HG02610 (cell line): ENCODE results near the gene HSF4.
"Not testable (repeated sequence)": the region's sequence is repeated elsewhere in the genome, so short reads cannot be mapped to it uniquely, and the experiment has no call there.

Source experiments
- ATAC-seq: cut with Tn5 transposase; IDR thresholded peaks from one replicate; pipeline ENCODE4 v1.9.1; 2021; ENCODE audit warnings: mild to moderate bottlenecking, moderate library complexity; ENCODE audit not compliant: unreplicated experiment

The HSF4 gene, protein sequence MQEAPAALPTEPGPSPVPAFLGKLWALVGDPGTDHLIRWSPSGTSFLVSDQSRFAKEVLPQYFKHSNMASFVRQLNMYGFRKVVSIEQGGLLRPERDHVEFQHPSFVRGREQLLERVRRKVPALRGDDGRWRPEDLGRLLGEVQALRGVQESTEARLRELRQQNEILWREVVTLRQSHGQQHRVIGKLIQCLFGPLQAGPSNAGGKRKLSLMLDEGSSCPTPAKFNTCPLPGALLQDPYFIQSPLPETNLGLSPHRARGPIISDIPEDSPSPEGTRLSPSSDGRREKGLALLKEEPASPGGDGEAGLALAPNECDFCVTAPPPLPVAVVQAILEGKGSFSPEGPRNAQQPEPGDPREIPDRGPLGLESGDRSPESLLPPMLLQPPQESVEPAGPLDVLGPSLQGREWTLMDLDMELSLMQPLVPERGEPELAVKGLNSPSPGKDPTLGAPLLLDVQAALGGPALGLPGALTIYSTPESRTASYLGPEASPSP

DNA sequence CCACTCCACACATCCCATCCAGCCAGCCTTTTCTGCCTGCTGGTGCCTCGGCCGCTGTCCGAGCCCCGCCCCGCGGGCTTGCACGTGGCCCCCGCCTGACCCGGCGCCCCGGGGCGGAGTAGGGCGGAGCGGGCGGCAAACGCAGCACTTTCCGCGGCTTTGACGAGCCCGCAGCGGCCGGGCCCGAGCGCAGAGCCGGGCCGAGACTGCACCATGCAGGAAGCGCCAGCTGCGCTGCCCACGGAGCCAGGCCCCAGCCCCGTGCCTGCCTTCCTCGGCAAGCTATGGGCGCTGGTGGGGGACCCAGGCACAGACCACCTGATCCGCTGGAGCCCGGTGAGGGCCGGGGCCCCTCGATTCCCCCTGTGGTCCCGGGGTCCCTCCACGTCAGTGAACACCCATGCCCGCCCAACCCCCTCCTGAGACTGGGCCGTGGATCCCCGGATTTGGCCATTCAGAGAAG lies at the start of gene HSF4:
TSS of gene HSF4 (plus strand) at position 147 of the 463 bp plus-strand sequence. CDS start at position 214, 67 bp downstream.
- ATAC-seq, result no peak

DNA sequence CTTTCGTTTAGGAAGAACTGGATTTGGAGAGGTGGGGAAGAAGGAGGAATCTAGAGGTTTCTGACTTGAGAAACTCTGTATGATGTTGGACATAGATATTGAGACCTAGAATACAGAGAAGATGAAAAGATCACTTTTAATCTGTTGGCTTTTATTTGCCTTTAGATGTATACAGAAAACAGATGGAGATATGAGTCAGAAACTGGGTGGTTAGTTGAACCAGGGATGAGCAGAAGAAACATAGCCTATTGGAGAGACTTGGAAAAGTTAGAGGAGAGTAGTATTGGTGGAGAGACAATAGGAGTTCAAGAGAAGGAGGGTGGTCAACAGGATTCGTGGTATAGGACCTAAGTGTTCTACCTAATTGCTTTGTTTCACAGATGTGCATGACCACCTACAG lies 49.8 kb upstream of the HSF4 start:
- ATAC-seq, result no peak

DNA sequence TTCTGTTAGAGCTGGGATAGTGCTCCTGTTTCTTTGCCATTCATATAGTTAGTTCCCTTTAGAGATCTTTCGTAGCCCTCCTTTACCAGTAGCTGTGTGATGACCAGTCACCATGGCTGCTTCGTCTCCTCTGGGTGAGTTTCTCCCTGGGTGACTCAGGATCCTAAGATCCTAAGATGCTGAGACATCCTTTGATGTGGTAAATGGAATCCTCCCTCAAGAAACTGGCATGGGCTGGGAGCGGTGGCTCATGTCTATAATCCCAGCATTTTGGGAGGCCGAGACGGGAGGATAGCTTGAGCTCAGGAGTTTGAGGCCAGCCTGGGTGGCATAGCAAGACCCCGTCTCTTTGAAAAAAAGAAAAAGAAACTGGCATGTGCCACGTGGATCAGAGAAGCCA lies 48.9 kb upstream of the HSF4 start:
- no peak for ATAC-seq

DNA sequence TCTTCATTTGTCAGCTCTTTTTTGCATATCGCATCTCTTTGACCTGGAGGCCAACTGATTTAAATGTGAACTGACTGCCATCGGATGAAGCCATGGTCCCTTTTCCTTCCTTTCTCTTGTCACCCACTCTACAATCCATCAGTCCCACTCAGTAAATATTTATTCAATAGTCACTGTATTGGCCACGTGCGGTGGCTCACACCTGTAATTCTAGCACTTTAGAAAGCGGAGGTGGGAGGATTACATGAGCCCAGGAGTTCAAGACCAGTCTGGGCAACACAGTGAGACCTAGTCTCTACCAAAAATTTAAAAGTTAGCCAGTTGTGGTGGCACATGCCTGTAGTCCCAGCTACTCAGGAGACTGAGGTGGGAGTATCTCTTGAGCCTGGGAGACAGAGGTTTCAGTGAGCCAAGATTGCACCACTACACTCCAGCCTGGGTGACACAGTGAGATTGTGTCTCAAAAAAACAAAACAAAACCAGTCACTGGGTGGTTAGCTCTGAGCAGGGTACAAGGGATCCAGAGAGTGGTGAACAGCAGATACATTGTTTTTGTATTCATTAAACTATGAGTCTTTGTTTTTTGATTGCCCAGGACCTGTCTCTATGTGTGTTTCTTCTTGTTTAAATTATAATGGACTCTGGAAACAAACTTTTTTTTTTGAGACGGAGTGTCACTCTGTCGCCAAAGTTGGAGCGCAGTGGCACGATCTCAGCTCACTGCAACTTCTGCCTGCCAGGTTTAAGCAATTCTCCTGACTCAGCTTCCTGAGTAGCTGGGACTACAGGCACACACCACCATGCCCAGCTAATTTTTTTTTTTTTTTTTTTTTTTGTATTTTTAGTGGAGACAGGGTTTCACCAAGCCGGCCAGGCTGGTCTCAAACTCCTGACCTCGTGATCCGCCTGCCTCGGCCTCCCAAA lies 47.9 kb upstream of the HSF4 start:
- ATAC-seq, result no peak

DNA sequence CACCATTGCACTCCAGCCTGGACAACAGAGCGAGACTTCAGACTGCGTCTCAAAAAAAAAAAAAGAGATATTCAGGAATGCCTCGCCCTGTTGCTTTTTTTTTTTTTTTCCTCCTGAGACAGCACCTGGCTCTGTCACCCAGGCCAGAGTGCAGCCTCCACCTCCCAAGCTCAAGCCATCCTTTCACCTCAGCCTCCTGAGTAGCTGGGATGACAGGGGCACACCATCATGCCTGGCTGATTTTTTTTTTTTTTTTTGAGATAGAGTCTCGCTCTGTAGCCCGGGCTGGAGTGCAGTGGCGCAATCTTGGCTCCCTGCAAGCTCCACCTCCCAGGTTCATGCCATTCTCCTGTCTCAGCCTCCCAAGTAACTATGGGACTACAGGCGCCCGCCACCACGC lies 46.8 kb upstream of the HSF4 start:
- no peak for ATAC-seq

DNA sequence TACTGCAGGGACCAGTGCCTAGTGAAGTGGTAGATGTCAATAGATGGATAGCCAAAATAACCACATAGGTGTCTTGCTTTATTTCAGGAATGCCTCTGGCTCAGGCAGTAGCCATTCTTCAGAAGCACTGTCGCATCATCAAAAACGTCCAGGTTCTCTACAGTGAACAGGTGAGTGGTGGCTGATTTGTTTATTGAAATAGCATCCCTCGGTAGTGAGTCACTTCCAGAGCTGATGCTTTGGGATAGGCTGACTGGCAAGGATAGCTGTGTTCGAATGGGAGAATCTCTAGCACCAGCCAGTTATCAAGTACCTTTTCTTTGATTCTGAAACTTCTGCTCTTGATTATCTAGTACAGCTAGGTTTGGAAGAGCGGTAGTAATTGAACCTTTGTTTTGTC lies 44.5 kb upstream of the HSF4 start:
- ATAC-seq, result no peak

DNA sequence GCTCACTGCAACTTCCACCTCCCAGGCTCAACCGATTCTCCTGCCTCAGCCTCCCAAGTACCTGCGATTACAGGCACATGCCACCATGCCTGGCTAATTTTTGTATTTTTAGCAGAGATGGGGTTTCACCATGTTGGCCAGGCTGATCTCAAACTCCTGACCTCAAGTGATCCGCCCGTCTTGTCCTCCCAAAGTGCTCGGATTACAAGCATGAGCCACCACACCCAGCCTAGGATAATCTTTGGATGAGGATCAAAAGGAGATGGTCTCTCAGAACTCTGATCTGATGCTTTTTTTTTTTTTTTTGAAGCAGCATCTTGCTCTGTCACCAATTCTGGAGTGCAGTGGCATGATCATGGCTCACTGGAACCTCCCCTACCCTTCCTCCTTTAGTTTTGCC lies 41.7 kb upstream of the HSF4 start:
- not testable (repeated sequence) for ATAC-seq

DNA sequence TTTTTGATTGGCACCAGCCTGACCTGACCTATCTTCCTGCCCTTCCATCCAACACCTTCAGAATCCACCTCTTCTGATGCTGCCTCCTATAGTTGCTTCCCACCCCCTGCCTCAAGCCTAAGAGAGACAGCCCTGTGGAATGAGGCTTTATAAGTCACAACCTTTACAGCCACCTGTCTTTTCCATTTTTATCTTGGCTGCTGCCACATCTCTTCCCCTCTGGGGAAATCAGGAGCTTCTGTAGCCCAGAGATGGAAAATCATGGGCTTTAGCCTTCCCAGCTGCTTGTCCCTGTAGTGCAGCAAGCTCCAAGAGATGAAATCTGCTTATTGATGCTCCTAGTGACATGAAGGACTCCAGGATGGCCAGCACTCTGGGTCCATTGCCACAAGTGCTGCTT lies 36.1 kb upstream of the HSF4 start:
- ATAC-seq, result no peak

DNA sequence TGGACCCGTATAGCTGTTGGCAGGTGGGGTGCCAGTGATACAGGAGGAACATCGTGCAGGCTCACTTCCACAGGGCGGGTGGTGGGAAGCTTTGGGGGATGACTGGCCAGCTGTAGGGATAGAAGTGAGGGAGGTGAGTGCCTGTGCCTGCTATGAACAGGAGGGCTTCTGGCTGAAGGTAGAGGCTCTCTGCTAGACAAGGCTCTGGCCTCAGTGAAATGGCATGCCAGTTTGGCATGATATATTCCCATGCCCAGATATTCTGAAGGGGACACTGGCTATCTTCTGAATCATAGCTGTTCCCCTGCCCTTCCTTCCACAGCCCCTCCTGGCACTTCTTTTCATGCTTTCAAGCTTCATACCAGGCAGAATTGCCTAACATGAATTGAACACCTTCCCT lies 35.7 kb upstream of the HSF4 start:
- ATAC-seq, result no peak

DNA sequence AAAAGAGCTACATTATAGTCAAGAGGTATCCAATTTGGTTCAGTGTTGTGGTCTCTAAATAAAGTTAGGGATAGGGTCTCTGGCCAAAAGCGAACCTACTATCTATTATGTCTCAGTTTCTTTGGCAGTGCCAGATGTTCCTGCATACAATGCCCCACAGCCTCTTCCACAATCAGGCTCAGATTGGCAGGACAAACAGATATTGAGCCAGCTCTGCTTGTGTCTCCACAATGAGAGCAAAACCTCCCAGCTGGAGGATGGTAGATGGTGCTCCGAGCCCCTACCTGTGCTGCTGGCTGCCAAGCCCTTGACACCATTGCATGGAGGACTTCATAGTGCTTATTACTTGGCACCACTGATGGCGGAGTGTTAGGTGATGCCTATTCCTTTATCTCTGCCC lies 35.1 kb upstream of the HSF4 start:
- no peak for ATAC-seq

DNA sequence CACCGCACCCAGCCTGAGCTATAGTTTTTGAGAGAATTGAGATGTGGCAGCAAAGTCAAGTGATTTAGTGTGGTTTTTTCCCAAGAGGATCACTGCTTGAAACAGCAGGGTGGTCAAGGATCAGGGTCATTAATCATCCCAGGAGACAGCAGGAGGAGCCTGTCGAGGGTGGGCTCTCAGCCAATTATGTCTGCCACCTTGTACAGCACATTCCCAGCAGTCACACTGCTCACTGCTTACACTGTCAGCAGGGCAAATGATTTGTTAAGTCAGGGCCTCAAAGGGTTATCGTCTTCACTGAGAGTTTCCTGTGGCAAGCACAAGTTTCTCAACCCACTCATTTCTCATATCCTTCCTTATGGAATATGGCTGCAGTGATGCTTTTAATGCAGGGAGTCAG lies 26.9 kb upstream of the HSF4 start:
- ATAC-seq, result no peak

DNA sequence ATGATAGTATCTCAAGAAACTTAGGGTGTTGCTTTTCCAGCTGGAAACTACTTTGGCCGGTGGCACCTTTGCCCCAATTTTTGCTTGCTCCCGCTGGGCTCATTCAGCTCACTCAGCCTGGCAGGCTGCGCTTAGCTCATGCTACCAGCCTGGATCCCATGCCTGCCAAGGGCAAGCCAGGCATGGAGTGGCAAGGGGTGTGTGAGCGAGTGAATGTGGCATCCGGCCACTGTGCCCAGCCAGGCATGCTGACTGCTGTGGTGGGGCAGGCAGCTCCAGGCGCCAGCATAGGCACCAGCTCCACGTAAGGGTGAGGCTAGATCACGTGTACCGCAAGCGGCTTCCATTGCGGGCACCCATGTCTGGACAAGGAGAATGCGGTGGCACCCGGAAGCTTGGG lies 23.2 kb upstream of the HSF4 start:
- no peak for ATAC-seq

DNA sequence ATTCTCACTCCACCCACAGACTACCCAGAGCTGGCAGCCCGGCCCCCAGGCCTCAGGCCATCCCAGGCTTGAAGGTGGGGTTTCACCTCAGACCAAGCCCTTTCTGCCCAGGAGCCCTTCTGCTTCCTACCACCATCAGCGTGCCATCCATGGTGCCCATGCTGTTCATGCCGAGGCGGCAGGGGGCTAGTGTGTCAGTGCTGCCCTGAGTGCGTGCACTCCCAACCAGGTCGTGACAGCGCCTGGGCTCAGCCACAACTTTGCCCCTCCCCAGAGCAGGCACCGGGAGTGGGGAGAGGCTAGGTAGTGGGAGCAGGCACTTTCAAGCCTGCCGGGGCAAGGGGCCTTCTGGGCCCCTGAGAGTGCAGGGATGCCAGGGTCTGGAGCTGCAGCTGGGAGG lies 22.2 kb upstream of the HSF4 start:
- ATAC-seq, result no peak

DNA sequence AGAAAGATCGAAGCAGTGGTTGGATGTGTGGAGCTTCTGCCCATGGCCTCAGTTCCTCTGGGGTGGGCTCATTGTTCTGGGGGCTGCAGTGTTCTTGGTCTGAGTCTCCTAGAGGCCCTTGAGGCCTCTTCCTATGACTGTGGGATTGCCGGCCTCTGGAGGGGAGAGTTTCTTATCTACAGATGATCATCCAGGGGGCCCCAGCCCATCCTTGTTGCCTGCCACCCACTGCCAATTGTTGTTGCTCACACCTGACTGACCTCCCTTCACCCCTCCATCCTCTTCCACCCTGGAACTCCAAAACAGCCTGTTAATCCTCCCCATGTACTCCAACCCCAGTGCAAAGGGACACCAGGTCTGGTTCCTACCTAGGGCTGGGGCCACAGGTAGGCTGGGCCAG lies 19.6 kb upstream of the HSF4 start:
- ATAC-seq, result no peak

DNA sequence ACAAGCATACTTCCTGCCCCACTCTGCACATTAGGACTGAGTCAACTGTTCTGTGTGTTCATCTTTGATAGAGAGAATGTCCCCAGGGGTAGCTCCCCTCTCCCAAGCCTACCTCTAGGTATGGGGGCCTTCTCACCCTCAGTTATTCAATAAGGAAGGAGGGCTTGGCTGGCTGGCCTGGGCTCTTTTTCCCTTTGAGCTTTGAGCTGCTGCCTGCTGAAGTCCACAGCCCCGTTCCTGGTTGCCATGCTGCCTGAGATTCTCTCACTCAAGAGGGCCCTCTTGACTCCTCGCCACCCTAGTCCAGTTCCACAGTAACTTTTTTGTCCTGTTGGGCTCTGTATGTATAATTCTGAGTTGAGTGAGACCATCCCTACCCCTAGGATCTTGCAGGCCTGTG lies 18.8 kb upstream of the HSF4 start:
- no peak for ATAC-seq

DNA sequence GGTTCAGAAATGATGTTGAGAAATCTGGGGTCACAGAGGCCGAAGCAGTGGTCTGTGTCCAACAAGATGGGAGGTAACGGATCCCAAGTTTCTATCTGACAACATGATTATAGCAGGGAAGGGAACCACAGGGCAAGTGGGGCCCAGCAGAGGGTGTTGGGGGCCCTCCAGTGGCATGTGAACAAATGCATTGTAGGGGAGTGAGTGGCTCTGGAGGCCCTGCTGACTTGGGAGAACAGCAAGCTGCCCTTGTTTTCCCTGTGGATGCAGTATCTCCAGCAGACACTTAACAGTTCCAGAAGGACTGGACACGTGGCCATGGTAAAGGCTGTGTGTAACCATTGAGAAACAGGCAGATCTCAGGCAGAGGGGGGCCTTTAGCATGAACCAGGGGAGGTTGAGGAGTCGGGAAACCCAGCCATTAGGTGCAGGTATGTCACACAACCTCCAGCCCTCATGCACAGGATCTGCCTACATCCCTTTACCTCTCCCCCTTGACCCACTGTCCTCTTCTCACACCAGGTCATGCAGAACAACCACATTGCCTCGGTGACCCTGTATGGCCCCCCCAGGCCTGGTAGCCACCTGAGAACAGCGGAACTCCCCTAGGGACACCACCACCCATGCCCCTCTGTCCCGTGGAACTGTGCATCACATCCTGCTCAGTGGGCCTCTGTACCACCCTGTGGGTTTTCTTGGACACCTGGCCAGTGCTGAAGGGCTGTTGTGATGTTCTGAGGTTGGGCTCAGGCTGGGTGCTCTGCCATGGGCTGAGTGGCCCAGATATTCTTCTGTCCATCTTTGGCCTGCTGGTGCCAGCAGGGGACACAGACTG lies 17.8 kb upstream of the HSF4 start:
- ATAC-seq, result no peak

DNA sequence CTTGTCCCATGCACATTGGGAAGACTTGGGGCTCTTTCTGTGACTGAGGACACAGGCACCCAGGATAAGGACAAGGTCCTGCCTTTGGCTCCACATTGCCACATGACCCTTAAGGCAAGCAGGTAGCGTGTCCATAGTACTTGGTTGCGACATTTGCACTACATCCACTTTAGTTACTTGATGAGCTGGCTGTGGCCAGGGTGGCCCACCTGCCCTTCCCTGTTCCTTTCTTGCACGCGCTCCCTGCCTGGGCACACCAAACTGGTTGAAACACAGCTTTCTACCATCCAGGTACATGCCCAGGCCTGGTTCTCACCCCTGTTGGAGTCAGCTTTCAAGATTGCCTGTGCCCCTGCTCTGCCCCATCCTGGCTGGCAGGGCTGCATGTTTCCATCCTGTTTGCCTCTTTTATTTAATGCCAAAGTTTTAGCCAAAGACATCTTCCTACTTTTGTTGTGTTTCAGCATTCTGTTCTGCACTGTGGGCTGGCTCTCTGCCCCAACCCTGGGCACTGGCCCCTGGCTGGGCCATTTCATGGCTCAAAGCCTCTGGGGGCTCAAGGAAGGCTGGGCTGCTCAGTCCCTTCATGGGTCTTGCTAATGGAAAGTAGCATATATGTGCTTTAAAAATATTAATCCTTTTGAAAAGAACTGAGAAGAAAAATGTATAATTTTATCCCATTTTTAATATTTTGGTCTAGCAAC lies 17.0 kb upstream of the HSF4 start:
- no peak for ATAC-seq

DNA sequence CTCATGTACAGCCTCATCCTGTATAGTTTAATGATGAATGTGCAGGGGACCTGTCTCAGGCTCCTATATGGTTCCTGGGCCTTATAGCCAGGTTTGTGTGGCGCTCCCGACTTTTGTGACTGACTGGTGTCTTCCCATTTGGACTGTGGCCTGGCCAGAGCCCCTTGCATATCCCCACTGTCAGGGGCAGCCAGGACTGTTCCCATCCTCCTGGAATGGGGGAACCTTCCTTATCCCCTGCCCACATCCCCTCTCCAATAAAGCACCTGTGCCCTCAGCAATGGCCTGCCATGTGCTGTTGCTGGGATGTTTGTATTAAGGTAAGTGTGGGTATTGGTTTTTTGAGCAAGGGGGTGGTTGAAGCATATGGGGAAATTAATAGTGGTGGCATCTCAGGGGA lies 16.3 kb upstream of the HSF4 start:
- no peak for ATAC-seq

DNA sequence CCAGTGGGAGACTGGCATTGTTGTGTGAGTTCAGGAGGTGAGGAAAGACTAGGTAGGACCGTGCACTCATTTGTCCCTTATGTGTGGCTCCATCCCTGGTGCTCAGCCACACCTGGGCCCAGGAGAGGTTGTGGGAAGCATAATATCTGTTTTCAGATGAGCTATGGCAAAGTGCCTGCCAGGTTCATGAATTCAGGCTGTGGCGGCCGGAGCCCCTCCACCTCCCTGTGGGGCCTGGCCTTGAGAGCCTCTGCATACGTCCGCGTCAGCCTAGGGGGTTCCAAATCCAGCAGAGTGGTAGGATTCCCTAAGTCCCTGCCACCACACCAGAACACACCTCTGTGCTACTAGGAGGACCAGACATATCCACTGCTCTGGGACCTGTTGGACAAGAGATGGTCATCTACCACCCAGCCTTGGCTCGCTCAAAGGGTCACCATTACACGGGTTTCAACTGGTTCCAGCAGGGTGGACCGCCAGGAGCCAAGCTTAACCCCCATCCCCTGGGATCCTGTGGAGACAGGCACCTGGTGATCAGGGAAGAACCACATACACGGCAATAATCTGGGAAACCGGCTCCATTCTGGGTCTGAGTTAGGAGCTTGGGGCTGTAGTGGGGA lies 15.8 kb upstream of the HSF4 start:
- no peak for ATAC-seq
